DOHH2 (cell line): ENCODE results near the gene LRRC70.

Experiments used
- EZH2phosphoT487 ChIP-seq: fragments of 200-600 bp; sonication (generic); IDR thresholded peaks from 2 replicates; pipeline ENCODE4 v1.6.1; 2017; ENCODE audit warnings: borderline replicate concordance, mild to moderate bottlenecking, antibody characterized with exemption, low read length, moderate library complexity, mixed read lengths
- TF ChIP-seq, protein P1 (sequence below): fragments of 200-600 bp; sonication (generic); IDR thresholded peaks from one replicate; pipeline ENCODE4 v1.5.1; 2014; ENCODE audit warnings: antibody characterized with exemption, mild to moderate bottlenecking, low read depth, low read length; ENCODE audit not compliant: poor library complexity, severe bottlenecking

DNA sequence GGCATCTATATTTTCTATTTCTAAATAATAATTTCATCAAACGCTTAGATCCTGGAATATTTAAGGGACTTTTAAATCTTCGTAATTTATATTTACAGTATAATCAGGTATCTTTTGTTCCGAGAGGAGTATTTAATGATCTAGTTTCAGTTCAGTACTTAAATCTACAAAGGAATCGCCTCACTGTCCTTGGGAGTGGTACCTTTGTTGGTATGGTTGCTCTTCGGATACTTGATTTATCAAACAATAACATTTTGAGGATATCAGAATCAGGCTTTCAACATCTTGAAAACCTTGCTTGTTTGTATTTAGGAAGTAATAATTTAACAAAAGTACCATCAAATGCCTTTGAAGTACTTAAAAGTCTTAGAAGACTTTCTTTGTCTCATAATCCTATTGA, 1.1 kb downstream of the LRRC70 start:
- TF ChIP-seq, protein P1, sequence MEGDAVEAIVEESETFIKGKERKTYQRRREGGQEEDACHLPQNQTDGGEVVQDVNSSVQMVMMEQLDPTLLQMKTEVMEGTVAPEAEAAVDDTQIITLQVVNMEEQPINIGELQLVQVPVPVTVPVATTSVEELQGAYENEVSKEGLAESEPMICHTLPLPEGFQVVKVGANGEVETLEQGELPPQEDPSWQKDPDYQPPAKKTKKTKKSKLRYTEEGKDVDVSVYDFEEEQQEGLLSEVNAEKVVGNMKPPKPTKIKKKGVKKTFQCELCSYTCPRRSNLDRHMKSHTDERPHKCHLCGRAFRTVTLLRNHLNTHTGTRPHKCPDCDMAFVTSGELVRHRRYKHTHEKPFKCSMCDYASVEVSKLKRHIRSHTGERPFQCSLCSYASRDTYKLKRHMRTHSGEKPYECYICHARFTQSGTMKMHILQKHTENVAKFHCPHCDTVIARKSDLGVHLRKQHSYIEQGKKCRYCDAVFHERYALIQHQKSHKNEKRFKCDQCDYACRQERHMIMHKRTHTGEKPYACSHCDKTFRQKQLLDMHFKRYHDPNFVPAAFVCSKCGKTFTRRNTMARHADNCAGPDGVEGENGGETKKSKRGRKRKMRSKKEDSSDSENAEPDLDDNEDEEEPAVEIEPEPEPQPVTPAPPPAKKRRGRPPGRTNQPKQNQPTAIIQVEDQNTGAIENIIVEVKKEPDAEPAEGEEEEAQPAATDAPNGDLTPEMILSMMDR, result no peak
- TF ChIP-seq EZH2phosphoT487, result no peak
